ENCODE results near the gene ETHE1.

- TF ChIP-seq CTCF (IDR thresholded peaks at IDR 0.05; ENCODE audit: low read depth, low read length, missing input control) (no peak), REST (IDR thresholded peaks at IDR 0.05) (no peak), FOXA1 (IDR thresholded peaks at IDR 0.05) (no peak), GABPA (IDR thresholded peaks at IDR 0.05 in 1 of 2, conservative IDR thresholded peaks at IDR 0.05 in 1 of 2) (no peak)
These were observed 58.4 kb downstream of the ETHE1 start for GRCh38 chr19:43468354-43469159.

Measured in liver (tissue), 3 donors.